ENCODE data around the gene ZFAND3.

The ZFAND3 gene

DNA sequence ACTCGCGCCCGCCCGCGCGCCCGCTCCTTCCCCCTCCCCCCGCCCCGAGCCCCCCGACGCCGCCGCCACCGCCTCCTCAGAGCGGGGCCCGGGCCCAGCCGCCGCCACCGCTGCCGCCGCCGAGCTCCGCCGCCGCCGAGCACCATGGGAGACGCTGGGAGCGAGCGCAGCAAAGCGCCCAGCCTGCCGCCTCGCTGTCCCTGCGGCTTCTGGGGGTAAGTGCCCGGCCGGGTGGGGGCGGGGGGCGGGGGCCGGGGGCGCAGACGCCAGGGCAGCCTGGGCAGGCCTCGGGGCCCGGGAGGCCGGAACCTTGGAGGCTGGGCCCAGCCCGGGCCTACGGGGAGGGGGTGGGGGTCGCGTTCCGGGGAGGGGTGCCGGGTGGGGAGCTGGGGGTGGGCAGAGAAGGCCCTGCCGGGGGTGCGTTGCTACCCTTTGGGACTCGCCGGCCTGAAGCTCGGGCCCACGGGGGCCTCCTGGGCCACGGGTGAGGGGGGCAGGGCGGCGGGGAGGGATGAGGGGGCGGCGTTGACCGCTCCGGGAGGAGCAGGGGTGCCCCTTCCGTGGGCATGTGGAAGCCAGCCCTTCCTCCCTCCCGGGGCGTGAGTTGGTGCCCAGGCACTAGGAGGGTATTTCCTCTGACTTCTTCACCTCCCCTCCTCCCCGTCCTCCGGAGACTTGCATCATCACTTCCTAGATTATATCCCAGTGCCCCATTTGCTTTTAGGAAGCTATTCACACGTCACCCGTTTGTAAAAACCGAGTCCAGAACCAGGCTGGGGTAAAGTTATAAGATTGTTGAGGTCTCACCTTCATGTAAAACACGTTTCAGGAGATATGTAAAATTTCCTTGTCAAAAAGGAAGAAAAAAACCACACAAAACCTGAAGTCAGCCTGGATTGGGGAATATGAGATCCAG, 533 bp downstream of the ZFAND3 start:
- no peak for TF ChIP-seq CTCF (IDR thresholded peaks at IDR 0.05; ENCODE audit: borderline replicate concordance, insufficient read depth, low read depth, low read length)
- H3K4me3 ChIP-seq (ENCODE audit: low read depth, low read length), result peak overlapping the region; percentile 68

DNA sequence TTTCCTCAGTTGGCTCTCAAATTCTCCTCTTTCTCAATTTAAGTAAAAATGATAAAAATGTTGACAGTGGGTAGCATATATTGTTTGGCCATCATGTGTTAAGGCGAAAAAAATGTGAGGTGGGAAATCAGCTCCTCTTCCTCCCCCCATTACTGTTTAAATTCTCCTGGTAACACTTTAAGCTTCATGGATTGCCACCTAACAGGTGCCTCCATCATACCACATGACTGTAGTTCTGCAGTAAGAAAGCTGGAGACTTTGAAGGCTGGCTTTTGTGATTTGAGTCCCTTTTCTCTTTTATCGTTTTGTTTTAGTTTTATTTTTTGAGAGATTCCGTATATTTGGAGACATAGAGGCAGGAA, 1.2 kb downstream of the ZFAND3 start:
- H3K4me3 ChIP-seq (ENCODE audit: low read depth, low read length), result peak overlapping the region; percentile 68
- no peak for TF ChIP-seq CTCF (IDR thresholded peaks at IDR 0.05; ENCODE audit: borderline replicate concordance, insufficient read depth, low read depth, low read length)

DNA sequence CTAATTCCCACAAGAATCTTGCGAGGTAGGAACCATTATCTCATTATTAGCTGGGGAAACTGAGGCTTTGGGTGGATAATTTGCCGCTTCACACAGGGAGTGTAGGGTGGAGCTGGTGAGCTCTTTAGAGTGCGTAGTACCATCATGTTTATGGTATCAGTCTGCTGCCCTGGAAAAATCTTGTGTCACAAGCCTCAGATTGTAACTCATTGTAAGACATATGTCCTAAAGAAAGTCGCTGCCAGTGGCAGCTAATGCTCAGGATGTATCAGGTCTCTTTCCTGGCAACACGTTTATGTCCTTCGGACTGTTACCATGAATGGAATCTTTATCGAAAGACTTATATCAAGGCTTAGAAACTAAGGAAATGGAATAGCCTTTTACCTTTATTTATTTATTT, 1.9 kb downstream of the ZFAND3 start:
- no peak overlapping the region for H3K4me3 ChIP-seq (ENCODE audit: low read depth, low read length)
- no peak for TF ChIP-seq CTCF (IDR thresholded peaks at IDR 0.05; ENCODE audit: borderline replicate concordance, insufficient read depth, low read depth, low read length)

DNA sequence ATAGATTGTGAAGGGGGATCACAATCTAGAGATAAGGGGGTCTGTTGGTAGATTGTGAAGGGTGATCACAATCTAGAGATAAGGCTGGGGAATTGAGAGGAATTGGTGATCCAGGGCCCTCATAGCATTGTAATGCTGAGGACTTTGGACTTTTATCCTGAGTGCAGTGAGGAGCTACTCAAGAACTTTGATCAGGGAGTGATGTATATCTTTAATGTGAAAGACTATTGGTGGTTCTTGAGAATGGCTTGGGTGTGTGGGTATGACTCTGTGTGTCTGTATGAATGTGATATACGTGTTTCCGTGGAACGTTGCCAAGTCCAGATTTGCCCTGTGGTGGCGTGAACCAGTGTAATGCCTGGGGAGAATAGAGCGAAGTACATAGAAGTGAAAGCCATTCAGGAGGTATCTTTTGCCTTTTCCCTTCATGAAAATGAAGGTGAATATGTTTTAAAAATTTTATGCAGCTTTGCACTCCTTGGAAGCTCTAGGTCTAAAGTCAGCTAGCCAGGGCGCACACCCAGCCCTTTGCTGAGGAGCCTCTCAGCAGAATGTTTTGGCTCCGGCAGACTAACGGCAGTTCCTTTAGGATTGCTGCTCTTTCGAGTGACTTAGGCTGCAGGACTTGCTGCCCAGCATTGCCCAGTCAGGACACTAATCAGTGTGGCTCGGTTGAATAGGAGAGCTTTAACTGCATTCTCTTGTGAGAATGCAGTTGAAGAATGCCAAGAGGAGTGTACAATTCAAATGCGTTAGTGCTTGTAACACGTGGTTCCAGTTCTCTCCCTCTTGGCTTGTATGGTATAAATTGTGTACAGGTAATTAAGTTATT, 3.5 kb downstream of the ZFAND3 start:
- no peak overlapping the region for H3K4me3 ChIP-seq (ENCODE audit: low read depth, low read length)
- TF ChIP-seq CTCF (IDR thresholded peaks at IDR 0.05; ENCODE audit: borderline replicate concordance, insufficient read depth, low read depth, low read length), result no peak

DNA sequence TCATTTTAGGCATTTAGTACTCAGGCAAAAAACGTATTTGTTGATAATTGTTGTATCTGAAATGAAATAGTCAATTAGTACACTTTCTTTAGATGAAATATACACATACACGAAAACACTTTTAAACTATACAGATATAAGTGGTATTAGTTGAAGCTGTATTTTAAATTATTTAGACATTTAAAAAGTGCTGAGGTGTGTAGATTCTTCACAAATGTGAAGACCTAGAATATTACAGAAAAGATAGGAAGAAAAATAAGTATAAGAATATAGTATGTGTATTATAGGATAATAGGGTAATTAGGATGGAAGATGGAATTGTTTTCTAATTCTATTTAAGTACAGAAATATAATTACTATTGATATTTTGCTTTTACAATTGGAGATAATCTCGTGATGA, 4.6 kb downstream of the ZFAND3 start:
- H3K4me3 ChIP-seq (ENCODE audit: low read depth, low read length), result no peak overlapping the region
- TF ChIP-seq CTCF (IDR thresholded peaks at IDR 0.05; ENCODE audit: borderline replicate concordance, insufficient read depth, low read depth, low read length), result no peak

DNA sequence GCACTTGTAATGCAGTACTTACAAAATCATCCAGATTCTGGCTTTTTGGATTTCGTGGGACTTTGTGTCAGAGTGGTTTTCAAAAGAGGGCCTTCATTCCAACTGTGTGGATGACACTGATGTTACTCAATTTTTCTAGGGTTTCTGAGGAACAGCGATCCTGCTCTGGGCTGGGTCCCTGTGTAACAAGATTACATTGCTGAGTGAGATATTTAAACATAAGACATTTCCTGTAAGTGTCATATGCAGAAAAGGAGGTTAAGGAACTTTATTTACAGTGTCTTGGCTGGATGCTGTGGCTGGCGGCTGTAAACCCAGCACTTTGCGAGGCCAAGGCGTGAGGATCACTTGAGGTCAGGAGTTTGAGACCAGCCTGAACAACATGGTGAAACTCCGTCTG, 6.7 kb downstream of the ZFAND3 start:
- H3K4me3 ChIP-seq (ENCODE audit: low read depth, low read length), result no peak overlapping the region
- TF ChIP-seq CTCF (IDR thresholded peaks at IDR 0.05; ENCODE audit: borderline replicate concordance, insufficient read depth, low read depth, low read length), result no peak
